NCI-H2081 (cell line): Measurements from ENCODE around the gene KRT38.

ENCODE experiments used
- DNase-seq, 2 experiments: peaks; one replicate each; lab custom pipeline; 2025; lab: John Stamatoyannopoulos, UW

KRT38 gene

DNA sequence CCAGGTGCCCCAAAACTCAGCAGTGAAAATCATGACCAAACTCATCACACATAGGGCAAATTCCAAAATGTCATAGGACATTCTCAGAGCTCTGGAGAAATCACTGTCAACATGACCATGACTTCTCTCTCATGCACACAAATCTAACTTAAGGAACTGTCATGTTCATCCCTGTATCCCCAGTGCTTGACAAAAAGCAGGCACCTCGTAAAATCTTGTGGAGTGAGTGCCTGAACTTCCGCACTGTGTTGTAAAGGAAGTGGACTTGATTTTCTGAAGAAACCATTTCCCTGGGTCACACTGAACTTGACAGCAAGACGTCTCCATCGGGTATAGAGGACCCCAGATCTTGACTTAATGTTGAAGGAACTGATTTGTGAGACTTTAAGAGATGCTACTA lies 19.2 kb downstream of the KRT38 start:
- no peak for DNase-seq

DNA sequence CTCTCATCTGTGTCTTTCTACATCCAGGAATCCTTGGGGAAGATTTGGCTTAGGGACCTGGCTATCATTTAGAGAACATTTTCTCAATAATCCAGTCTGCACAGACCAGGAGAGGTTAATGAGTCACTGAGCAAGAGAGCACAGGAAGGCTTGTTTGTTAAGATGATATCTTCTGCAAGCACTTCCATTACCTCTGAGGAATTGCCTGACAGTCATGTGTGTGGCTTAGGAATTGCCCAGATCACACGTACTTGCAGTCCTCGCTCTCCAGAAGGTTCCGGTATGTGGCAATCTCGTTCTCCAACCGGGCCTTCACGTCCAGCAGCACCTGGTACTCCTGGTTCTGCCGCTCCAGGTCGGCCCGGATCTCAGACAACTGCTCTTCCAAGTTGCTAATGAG lies 19.7 kb downstream of the KRT38 start:
- DNase-seq, result no peak

DNA sequence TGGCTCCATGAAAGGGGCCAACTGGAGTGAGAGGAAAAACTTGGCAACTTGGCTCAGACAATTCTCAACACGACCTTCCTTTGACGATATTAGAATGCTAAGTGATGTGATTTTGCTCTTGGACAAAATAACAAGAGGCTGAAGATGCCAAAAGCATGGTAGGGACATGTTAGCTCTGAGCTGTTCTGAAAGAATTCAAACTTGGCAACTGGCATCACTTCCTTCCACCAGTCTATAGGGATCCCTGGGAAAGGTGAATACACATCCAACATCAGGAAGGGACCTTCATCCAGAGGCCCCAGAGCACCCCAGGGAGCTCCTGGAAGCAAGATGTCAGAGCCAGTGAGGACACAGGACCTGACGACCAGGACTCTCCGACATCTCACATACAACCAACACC lies 20.6 kb downstream of the KRT38 start:
- DNase-seq, result no peak

DNA sequence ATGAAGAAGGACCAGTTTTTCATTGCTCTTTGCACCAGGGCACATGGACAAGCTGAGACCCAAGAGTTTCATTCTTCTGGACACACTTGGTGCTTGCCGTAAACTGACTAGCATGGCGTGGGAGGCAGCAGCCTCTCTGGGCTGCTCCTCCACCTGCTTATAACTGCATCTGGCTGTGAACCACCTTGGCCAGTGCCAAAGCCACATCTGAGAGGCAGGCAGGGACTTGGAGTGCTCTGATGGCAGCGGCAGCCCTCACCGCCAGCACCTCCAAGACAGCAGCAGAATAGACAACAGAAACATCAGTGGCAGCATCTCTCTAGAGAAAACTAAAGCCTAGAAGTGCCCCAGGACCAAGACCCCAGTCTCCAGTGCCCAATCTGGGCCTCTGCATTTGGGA lies 21.1 kb downstream of the KRT38 start:
- DNase-seq, result no peak

DNA sequence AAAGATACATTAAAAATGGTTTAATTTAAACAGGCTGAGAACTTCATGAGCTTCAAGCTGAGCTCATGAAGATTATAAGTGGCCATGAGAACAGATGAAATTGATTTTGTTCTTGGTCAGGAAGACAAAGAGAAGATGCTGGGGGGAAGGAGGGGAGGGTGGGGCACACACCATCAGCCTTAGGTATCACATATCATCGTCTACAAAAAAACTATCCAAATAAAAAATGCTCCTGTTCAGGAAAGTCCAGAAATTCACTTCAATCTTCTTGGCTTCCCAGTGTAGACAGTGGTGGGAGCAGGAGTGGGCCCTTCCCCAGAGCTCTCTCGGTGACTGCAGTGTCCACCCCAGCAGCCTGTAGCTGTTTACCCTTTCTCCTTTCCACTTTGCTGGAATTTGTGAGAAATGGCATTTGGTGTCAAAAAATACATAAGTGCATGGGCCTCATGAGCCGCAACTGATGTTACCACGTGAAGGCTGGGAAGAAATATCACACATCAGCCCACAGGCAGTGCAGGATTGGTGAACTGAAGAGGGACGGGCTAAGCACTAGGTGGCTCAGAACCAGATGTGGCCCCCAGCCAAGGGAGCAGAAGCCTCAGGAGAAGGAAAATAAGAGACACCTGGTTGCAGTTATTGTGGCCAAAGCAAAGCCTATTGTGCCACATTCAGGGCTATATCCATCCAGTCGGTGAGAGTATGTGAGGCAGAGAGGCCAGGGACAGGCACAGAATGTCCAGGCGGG lies 22.5 kb downstream of the KRT38 start:
- no peak for DNase-seq

DNA sequence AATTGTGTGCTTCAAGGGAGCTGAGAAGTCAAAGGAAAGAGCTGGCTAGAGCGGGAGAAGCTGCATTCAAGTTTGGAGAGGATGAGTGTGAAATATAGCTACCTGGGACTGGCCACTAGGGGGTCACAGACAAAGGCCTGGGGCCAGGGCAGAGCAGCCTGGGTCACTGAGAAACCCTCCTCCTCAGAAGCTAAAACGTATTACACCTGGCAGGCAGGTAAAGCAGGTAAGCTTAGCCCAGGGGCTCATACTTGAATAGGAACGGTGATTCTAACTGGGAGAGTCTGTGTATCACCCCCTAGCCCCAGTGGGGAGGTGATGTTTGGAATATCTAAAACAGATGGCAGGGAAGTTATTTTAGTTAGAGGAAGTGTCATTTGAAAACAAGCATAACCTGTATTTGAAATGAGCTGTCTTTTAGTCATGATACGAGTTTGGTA lies 23.2 kb downstream of the KRT38 start:
- DNase-seq, result peak in 1 of 2 experiments; percentile 12

DNA sequence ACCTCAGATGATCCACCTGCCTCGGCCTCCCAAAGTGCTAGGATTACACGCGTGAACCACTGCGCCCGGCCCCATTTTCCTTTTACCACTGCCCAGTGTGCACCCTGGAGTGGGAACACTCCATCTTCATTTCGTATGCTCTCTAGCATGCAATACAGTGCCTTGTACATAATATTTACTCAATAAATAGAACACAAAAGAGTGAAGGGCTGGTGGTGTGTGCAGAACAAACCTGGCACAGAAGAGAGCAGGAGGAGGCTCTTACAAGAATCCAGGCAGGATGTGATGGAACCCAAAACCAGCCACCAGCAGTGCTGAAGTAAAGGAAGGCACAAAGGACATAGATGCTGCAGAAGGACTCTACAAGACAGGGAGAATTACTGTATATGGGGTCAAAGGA lies 23.7 kb downstream of the KRT38 start:
- no peak for DNase-seq

DNA sequence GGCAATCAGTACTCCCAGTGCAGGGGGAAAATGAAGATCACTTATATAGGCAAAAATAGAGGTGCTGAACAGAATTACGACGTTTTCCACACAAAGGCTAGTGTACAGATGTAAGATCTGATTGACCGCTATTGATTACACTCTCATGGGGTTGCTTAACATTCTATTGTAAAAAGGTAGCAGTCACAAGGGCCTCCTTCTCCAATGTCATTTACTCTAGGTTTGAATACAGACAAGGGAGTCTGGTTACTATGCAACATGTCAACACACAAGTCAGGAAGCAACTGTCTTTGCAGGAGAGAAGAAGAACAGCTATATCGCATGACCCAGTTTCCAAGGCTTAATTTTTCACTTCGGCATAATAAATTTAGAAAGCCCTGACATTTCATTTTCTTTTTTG lies 24.3 kb downstream of the KRT38 start:
- DNase-seq, result no peak

DNA sequence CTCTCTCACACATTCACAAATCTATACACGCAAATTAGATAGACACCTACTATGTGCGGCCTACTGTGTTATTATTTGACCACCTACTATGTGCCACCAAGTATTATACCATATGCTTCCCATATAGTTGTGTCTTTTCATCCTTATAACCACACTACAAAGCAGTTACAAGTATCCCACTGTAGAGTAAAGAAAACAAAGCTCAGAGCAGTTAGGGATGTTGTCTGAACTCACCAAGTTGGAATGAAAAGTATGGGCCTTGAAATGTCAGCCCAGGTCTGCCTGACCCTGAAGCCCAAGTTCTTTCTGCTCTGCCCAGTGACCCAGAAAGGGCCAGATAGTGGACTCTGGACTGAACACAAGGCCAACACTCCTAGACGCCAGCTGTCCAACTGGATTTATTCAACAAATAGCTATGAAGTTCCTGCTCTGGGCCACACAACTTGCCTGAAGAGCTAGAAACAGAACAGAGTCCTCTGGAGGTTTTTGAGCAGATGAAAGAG lies 24.9 kb downstream of the KRT38 start:
- DNase-seq, result no peak

DNA sequence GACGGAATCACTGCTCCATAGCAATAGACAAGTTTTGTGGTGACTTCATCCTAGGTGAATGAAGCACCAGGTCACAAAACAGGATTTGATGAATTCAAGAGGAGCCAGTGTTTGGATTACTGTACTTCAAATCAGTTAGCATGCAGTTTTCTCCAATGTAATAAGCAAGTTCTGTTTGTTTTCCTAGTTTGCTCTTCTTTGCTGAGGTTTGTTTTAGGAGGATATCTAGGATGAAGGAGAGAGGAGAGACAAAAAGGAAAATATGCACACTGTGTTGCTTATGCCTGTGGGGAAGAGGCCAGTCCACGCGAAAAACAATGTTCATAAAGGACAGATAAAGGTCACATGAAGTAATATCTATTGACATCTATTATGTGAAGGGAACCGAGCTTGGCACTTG lies 25.4 kb downstream of the KRT38 start:
- no peak for DNase-seq

DNA sequence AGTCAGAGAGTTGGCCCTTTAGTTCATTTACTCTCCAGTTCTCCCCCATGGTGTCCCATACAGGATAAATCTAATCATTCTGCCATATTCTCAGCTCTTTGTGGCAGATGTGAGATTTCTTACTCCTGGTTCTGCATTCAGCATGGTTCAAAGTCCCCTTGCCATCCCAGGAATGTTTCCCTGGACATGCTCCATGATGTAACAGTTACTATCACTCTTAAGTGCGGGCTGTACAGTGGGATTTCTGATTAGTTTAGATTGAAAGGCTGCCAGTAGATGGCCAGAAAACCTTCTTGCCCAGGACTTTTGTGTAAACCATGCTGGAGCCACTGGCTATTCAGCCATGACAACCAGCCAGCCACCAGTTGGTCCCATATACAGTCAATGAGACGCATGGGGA lies 26.8 kb downstream of the KRT38 start:
- no peak for DNase-seq

DNA sequence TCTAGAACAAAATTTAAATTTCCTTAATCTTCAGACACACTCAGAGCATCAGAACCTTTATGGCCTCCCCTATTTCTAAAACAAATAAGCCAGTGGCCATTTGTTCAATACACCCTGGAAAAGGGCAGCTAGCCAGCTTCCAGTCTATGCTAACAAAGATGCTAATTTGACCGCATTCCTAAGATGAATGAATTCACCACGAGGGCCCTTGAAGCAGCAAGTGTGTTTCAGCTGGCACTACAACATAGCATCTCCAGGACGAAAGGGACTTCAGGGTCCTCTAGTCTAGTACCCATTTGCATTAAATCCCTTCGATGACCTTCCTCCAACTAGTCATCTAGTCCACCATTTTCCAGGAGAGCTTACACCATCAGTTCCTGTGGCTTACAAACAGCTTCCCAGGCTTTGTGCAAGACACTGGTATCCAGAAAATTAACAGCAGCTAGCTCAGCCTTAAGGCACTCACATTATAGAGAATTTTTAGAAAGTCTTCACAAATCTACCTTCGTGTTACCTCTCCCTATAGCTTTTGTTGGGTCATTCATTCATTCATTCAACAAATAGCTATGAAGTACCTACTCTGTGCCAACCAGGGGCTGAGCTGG lies 27.3 kb downstream of the KRT38 start:
- DNase-seq, result no peak

DNA sequence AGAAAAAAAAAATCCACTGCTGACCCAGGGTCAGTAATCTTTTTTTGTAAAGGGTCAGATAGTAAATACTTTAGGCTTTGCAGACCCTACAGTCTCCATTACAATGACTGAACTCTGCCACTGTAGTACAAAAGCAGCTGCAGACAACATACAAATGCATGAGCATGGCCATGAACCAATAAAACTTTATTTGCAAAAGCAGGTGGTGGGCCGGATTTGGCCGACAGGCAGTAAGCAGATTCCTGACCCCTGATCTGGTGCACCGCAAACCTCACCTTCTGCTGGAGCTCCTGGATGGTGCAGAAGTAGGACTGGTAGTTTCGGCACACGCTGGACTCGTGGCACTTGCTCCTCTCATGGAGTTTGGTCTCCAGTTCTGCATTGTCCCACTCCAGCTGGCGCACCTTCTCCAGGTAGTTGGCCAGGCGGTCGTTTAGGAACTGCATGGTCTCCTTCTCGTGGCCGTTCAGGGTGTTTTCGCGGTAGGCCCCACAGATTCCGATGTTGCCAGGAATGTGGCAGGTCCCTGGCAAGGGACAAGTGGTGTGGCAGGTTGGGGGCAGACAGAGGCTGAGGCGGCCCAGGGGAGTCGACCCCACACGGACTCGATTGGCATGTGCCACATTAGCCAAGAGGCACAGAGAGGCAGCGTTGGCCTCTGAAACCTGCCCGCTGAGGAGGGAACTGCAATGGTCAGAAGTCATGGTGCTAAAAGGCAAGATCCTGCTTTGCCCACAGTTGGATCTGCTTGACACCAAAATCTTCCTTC lies 29.5 kb downstream of the KRT38 start:
- no peak for DNase-seq

DNA sequence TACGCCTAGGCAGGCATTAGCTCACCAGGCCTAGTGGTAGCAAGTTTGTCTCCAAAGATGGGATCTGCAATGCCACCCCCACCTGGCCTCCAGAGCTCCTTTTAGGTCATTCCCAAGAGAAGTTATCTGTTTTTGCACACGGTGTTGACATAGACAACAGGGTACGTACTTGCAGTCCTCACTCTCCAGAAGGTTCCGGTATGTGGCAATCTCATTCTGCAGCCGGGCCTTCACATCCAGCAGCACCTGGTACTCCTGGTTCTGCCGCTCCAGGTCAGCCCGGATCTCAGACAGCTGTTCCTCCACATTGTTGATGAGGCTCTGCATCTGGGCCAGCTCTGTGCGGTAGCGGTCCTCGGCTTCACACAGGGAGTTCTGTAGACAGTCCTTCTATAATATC lies 33.6 kb downstream of the KRT38 start:
- no peak for DNase-seq

DNA sequence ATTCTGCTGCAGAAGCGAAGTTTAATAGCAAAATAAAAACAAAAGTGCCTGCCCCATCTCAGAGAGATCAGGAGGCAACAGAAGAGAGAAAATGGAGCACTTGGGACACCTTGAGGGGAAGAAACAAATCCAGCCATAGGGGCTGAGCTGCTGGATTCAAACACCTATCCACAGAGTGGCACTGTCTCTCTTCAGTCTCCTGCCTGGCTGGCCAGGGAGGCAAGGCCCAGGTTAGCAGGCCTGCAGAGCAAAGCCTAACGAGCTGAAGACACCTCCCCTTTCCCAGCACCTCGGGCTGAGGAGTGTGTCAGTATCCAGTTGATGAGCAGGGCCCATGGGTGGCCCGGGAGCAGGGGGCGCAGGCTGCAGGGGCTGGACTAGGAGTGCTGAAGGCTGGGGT lies 34.6 kb downstream of the KRT38 start:
- no peak for DNase-seq

DNA sequence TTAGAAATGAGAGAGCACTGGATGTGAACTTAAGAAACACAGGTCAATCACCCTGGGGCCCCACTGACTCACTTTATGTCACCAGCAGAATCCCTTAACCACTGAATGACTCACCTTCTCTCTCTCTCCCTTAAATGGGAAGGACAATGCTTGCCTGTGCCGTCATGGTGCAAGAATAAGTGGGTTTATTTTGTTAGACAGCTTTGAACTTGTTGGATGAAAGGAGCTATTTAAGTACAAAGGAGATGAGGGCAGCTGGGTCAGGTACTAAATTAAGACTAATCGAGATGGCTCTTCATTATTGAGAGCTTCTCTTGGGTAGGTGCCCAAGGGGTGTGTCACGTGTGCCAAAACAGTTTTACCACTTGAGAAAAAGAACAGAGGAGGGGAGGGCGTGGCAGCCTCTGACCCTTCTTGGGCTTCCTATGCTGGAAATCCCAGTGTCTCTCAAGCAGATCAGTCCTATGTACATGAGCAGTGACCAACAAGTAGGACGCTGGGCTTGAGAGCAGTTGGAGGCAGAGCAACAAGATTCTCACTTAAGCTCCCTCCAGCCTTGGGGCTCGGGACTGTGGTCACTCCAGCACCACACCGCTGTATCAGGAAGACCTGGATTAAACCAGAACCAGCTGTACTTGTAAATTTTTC lies 36.6 kb downstream of the KRT38 start:
- DNase-seq, result no peak

DNA sequence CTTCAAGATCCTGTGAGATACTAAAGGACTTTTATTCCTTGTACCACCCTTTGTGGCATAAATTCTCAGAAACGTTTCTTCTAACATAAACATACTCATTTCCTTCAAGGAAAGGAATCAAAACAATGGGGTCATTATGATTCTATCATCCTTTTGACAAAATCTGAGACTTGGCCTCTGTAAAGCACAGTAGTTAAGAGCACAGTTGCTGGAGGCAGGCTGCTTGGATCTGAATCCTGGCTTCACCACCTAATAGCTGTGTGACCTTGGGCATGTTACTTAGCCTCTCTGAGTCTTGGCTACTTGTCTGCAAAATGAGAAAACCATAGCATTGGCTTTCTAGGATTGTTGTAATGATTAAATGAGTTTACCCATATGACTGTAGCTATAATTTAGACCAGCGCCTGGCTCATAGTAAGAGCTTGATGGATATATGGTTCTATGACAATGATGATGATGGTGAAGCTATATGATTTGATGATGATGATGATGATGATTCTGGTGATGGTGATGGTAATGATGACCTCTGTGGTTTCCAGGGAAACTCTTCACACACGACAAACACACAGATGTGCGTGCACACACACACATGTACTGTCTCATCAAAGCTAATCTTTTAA lies 37.3 kb downstream of the KRT38 start:
- DNase-seq, result no peak

DNA sequence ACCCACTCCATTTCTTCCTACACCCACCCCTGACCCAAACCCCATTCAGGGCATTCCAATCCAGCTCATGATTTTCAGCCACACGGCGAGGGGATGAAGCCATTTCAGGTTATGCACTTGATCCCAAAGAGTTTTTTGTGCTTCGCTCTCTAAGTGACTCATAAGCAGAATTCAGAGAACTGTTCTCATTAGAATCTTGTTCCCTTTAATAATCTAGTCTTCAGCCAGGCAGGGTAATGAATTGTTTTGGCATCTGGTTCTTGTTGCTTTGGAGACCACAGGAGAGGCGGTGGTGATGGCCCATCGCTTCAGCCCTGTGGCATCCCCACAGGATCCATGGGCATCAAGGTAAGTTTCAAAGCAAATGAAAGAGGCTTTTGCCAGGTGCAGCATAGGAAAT lies 38.6 kb downstream of the KRT38 start:
- no peak for DNase-seq

DNA sequence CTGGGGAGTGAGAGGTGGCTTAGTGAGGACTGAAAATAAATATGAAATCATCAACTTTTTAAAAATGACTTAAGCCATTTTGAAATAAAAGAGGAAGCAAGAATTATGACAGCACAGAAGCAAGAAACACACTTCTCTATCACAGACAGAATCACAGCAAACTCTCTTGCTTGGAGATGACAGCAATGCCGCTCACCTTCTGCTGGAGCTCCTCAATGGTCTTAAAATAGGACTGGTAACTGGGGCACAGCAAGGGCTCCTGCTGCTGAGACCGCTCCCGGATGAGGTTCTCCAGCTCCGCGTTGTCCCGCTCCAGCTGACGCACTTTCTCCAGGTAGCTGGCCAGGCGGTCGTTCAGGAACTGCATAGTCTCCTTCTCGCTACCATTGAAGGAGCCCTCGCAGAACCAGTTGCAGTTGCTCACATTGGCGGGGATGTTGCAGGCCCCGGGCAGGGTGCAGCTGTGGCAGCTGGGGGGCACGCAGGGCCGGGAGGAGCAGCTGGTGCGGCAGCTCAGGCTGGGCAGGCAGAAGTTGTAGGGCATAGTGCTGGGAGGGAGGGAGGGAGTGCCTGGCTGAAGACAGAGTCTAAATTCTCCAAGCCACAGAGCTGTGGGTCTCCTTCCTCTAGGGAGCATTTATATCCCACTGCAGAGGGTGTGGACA lies 43.7 kb downstream of the KRT38 start, which contains the start of gene KRT31:
TSS of gene KRT31 (minus strand) at position 613 of the 665 bp plus-strand sequence. CDS start at position 544, 69 bp downstream.
- DNase-seq, result no peak

DNA sequence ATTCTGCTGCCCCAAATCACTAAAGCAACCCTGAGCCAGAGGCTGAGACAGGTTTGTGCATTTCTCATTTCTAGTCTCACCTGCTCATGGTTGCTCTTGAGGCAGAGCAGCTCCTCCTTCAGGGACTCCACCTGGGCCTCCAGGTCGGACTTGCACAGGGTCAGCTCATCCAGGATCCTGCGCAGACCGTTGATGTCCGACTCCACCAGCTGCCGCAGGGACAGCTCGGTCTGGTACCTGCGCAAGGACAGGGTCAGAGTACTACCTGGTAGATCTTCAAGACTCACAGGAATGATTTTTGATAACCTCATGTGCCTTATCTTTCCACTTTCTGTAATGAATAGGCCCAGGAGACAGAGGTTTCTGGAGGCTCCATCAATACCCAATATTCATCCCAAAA lies 44.4 kb downstream of the KRT38 start:
- no peak for DNase-seq

DNA sequence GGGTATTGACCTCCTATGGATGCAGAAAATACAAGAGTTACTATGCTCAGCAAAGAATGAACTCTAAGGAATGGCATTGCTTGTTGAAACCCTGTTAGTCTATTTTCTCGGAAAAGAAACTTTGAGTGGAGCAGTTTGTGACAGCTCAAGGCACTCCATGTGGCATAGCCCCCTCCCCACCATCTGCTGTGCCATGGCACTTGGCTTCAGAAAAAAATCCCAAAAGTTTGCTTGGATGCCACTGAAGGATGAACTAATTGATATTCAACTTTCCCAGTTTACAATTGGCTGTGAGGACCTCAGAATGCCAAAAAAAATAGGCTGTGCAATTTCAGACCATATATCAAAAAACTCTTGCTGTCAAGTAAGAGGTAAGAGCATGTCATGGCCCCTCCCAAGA lies 45.2 kb downstream of the KRT38 start:
- no peak for DNase-seq
